HEK293 (cell line): Measurements from ENCODE around the gene SOX6.

Source experiments
- ZBTB8A ChIP-seq: fragments of 450-650 bp; formaldehyde crosslinking; IDR thresholded peaks from 2 replicates; pipeline ENCODE4 v1.5.1; 2016; ENCODE audit warnings: missing biosample characterization, missing genetic modification characterization
- ZFP37 ChIP-seq: fragments of 450-650 bp; formaldehyde crosslinking; IDR thresholded peaks from 2 replicates; pipeline ENCODE4 v1.5.1; 2016; ENCODE audit warnings: missing biosample characterization, missing genetic modification characterization
- ZNF121 ChIP-seq: fragments of 450-650 bp; formaldehyde crosslinking; IDR thresholded peaks from 2 replicates; pipeline ENCODE4 v1.5.1; 2016; ENCODE audit warnings: missing biosample characterization, missing genetic modification characterization
- ZNF324 ChIP-seq: fragments of 450-650 bp; formaldehyde crosslinking; IDR thresholded peaks from 2 replicates; pipeline ENCODE4 v1.5.1; 2016; ENCODE audit warnings: missing biosample characterization, missing genetic modification characterization
- TF ChIP-seq, protein P1 (sequence below): fragments of 450-650 bp; formaldehyde crosslinking; IDR thresholded peaks from 2 replicates; pipeline ENCODE4 v1.5.1; 2016; ENCODE audit warnings: missing biosample characterization, missing genetic modification characterization
- TF ChIP-seq, protein P2 (sequence below): fragments of 450-650 bp; formaldehyde crosslinking; IDR thresholded peaks from 2 replicates; pipeline ENCODE4 v1.5.1; 2016; ENCODE audit warnings: missing biosample characterization, missing genetic modification characterization
- TF ChIP-seq, protein P3 (sequence below): fragments of 450-650 bp; formaldehyde crosslinking; IDR thresholded peaks from 2 replicates; pipeline ENCODE4 v1.5.1; 2016; ENCODE audit warnings: missing biosample characterization, missing genetic modification characterization

DNA sequence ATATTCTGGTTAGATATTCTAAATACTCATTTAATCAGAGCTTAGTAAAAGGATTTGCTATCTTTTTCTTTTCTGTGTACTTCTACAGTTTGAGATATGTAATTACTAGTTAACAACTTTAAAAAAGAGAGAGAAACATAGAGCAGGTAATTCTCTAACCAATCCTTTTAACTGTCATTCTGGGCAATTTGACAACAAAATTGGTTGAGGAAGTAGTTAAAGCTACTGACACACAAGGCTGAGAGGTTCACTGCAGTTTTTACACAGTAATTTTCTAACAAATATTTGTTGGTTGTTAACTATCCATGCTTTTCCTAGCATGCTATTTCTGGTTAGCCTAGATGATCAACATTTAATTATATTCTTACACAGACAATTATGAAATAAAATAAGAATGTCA lies 3.6 kb downstream of the SOX6 start:
- TF ChIP-seq ZBTB8A (tag by site-specific recombination) (no peak), ZNF324 (no peak), ZFP37 (tag by site-specific recombination) (no peak), ZNF121 (tag by site-specific recombination) (no peak)
- TF ChIP-seq, protein P1, sequence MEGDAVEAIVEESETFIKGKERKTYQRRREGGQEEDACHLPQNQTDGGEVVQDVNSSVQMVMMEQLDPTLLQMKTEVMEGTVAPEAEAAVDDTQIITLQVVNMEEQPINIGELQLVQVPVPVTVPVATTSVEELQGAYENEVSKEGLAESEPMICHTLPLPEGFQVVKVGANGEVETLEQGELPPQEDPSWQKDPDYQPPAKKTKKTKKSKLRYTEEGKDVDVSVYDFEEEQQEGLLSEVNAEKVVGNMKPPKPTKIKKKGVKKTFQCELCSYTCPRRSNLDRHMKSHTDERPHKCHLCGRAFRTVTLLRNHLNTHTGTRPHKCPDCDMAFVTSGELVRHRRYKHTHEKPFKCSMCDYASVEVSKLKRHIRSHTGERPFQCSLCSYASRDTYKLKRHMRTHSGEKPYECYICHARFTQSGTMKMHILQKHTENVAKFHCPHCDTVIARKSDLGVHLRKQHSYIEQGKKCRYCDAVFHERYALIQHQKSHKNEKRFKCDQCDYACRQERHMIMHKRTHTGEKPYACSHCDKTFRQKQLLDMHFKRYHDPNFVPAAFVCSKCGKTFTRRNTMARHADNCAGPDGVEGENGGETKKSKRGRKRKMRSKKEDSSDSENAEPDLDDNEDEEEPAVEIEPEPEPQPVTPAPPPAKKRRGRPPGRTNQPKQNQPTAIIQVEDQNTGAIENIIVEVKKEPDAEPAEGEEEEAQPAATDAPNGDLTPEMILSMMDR (tag by site-specific recombination): no peak
- TF ChIP-seq, protein P2, sequence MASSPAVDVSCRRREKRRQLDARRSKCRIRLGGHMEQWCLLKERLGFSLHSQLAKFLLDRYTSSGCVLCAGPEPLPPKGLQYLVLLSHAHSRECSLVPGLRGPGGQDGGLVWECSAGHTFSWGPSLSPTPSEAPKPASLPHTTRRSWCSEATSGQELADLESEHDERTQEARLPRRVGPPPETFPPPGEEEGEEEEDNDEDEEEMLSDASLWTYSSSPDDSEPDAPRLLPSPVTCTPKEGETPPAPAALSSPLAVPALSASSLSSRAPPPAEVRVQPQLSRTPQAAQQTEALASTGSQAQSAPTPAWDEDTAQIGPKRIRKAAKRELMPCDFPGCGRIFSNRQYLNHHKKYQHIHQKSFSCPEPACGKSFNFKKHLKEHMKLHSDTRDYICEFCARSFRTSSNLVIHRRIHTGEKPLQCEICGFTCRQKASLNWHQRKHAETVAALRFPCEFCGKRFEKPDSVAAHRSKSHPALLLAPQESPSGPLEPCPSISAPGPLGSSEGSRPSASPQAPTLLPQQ (tag by site-specific recombination): no peak
- TF ChIP-seq, protein P3, sequence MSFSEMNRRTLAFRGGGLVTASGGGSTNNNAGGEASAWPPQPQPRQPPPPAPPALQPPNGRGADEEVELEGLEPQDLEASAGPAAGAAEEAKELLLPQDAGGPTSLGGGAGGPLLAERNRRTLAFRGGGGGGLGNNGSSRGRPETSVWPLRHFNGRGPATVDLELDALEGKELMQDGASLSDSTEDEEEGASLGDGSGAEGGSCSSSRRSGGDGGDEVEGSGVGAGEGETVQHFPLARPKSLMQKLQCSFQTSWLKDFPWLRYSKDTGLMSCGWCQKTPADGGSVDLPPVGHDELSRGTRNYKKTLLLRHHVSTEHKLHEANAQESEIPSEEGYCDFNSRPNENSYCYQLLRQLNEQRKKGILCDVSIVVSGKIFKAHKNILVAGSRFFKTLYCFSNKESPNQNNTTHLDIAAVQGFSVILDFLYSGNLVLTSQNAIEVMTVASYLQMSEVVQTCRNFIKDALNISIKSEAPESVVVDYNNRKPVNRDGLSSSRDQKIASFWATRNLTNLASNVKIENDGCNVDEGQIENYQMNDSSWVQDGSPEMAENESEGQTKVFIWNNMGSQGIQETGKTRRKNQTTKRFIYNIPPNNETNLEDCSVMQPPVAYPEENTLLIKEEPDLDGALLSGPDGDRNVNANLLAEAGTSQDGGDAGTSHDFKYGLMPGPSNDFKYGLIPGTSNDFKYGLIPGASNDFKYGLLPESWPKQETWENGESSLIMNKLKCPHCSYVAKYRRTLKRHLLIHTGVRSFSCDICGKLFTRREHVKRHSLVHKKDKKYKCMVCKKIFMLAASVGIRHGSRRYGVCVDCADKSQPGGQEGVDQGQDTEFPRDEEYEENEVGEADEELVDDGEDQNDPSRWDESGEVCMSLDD: no peak
